Hepatocyte (in vitro differentiated cells): Measurements from ENCODE around the gene TMEM145.
"Not testable (repeated sequence)": the region's sequence is repeated elsewhere in the genome, so short reads cannot be mapped to it uniquely, and the experiment has no call there.

Experiments used
- EZH2 ChIP-seq: fragments of 200-600 bp; sonication (generic); IDR thresholded peaks from 2 replicates; pipeline ENCODE4 v1.6.1; 2016; ENCODE audit warnings: antibody characterized with exemption, mild to moderate bottlenecking, borderline replicate concordance
- TF ChIP-seq, protein P1 (sequence below): fragments of 200-600 bp; sonication (generic); IDR thresholded peaks from 2 replicates; pipeline ENCODE4 v1.5.1; 2016; ENCODE audit warnings: antibody characterized with exemption, mild to moderate bottlenecking; ENCODE audit not compliant: poor library complexity

DNA sequence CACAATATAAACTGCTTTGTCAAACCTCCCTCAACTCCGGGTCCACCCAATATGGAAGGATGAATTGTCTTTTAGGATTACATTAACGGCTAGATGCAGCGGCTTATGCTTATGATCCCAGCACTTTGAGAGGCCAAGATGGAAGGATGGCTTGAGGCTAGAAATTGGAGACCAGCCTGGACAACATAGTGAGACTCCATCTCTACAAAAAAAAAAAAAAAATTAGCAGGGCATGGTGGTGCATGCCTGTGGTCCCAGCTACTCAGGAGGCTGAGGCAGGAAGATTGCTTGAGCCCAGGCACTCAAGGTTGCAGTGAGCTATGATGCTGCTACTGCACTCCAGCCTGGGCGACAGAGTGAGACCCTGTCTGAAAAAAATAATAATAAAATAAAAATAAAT, 47.0 kb upstream of the TMEM145 start:
- TF ChIP-seq, protein P1, sequence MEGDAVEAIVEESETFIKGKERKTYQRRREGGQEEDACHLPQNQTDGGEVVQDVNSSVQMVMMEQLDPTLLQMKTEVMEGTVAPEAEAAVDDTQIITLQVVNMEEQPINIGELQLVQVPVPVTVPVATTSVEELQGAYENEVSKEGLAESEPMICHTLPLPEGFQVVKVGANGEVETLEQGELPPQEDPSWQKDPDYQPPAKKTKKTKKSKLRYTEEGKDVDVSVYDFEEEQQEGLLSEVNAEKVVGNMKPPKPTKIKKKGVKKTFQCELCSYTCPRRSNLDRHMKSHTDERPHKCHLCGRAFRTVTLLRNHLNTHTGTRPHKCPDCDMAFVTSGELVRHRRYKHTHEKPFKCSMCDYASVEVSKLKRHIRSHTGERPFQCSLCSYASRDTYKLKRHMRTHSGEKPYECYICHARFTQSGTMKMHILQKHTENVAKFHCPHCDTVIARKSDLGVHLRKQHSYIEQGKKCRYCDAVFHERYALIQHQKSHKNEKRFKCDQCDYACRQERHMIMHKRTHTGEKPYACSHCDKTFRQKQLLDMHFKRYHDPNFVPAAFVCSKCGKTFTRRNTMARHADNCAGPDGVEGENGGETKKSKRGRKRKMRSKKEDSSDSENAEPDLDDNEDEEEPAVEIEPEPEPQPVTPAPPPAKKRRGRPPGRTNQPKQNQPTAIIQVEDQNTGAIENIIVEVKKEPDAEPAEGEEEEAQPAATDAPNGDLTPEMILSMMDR, result not testable (repeated sequence)
- TF ChIP-seq EZH2, result not testable (repeated sequence)
